Stimulated activated CD8-positive, alpha-beta memory T cell treated with anti-CD3 and anti-CD28 coated beads, Interleukin-7, amount 100 ng/mL, for 48 hours (primary cell): ENCODE data around the gene MYCN.

Source experiments
- DNase-seq, 2 donors: peaks; one replicate each; pipeline ENCODE4 v3.0.0-alpha.2; 2020; ENCODE audit warnings: low read depth in 1 of 2; ENCODE audit errors: extremely low read depth in 1 of 2

The MYCN gene

GRCh38 chr2:15974565-15975260 lies 34.4 kb downstream of the MYCN start:
- DNase-seq: no peak

GRCh38 chr2:15975261-15975600 lies 34.9 kb downstream of the MYCN start:
- no peak for DNase-seq

- no peak for DNase-seq
Observed at GRCh38 chr2:15975676-15976075, 35.3 kb downstream of the MYCN start.

- DNase-seq: no peak
Observed at GRCh38 chr2:15976354-15976753, 36.0 kb downstream of the MYCN start.

- DNase-seq: no peak
Observed at GRCh38 chr2:15979051-15979758, 38.9 kb downstream of the MYCN start.

- no peak for DNase-seq
Observed at GRCh38 chr2:15979759-15980604, 39.6 kb downstream of the MYCN start.

- DNase-seq: no peak
Observed at GRCh38 chr2:15980605-15981098, 40.3 kb downstream of the MYCN start.

- DNase-seq: no peak
Observed at GRCh38 chr2:15981646-15982045, 41.3 kb downstream of the MYCN start.

- no peak for DNase-seq
Observed at GRCh38 chr2:15982285-15983044, 42.1 kb downstream of the MYCN start.

- no peak for DNase-seq
Observed at GRCh38 chr2:15983496-15983895, 43.1 kb downstream of the MYCN start.

- no peak for DNase-seq
Observed at GRCh38 chr2:15984368-15985255, 44.3 kb downstream of the MYCN start.

- no peak for DNase-seq
Observed at GRCh38 chr2:15985531-15985930, 45.2 kb downstream of the MYCN start.

GRCh38 chr2:15986068-15986560 lies 45.8 kb downstream of the MYCN start:
- no peak for DNase-seq

GRCh38 chr2:15986644-15987043 lies 46.3 kb downstream of the MYCN start:
- no peak for DNase-seq

GRCh38 chr2:15988733-15989132 lies 48.4 kb downstream of the MYCN start:
- no peak for DNase-seq

GRCh38 chr2:15989559-15989958 lies 49.2 kb downstream of the MYCN start:
- DNase-seq: no peak

- no peak for DNase-seq
Observed at GRCh38 chr2:15990151-15991101, 50.1 kb downstream of the MYCN start.

GRCh38 chr2:15991231-15991630 lies 50.9 kb downstream of the MYCN start:
- DNase-seq: no peak
